Nucleus accumbens (tissue), 56 donors: ENCODE data around the gene COL7A1.
"Not testable (repeated sequence)": the region's sequence is repeated elsewhere in the genome, so short reads cannot be mapped to it uniquely, and the experiment has no call there.

ENCODE experiments used
- DNase-seq, 56 donors: peaks; one replicate each; lab custom pipeline; 2025; lab: John Stamatoyannopoulos, UW

The COL7A1 gene

GRCh38 chr3:48548729-48549705, 46.1 kb downstream of the COL7A1 start:
- peak in 53 of 56 donors; percentile 19 to 92 (median 72) for DNase-seq

- DNase-seq: no peak
Observed at GRCh38 chr3:48548126-48548525, 47.0 kb downstream of the COL7A1 start.

GRCh38 chr3:48546203-48546829, 48.8 kb downstream of the COL7A1 start:
- peak in 9 of 56 donors; percentile 3 to 50 (median 28) for DNase-seq

GRCh38 chr3:48544141-48544540, 51.0 kb downstream of the COL7A1 start:
- DNase-seq: no peak

- peak in 6 of 56 donors; percentile 7 to 32 (median 18) for DNase-seq
Observed at GRCh38 chr3:48543271-48543866, 51.8 kb downstream of the COL7A1 start.

- no peak for DNase-seq
Observed at GRCh38 chr3:48538451-48538850, 56.7 kb downstream of the COL7A1 start.

GRCh38 chr3:48536785-48537184, 58.3 kb downstream of the COL7A1 start:
- DNase-seq: no peak

- no peak for DNase-seq
Observed at GRCh38 chr3:48536116-48536515, 59.0 kb downstream of the COL7A1 start.

- no peak for DNase-seq
Observed at GRCh38 chr3:48535578-48535977, 59.6 kb downstream of the COL7A1 start.

GRCh38 chr3:48532977-48533337, 62.2 kb downstream of the COL7A1 start:
- DNase-seq: no peak

- peak in 17 of 56 donors; percentile 1 to 53 (median 18) for DNase-seq
Observed at GRCh38 chr3:48532271-48532976, 62.7 kb downstream of the COL7A1 start.

GRCh38 chr3:48530701-48531100, 64.4 kb downstream of the COL7A1 start:
- DNase-seq: not testable (repeated sequence)

GRCh38 chr3:48528754-48529153, 66.4 kb downstream of the COL7A1 start:
- DNase-seq: no peak

GRCh38 chr3:48528048-48528447, 67.1 kb downstream of the COL7A1 start:
- DNase-seq: no peak

- DNase-seq: no peak
Observed at GRCh38 chr3:48524970-48525369, 70.2 kb downstream of the COL7A1 start.

- DNase-seq: no peak
Observed at GRCh38 chr3:48521635-48522034, 73.5 kb downstream of the COL7A1 start.

- no peak for DNase-seq
Observed at GRCh38 chr3:48519277-48519643, 75.9 kb downstream of the COL7A1 start.

GRCh38 chr3:48518638-48519276, 76.4 kb downstream of the COL7A1 start:
- DNase-seq: no peak

- DNase-seq: no peak
Observed at GRCh38 chr3:48518069-48518468, 77.1 kb downstream of the COL7A1 start.

GRCh38 chr3:48516571-48516970, 78.6 kb downstream of the COL7A1 start:
- no peak for DNase-seq
